GM15510 (cell line): Measurements from ENCODE around the gene HLA-DPA1.

Experiments
- POLR2A ChIP-seq: IDR thresholded peaks from 3 replicates; pipeline ENCODE4 v1.6.1; 2011; ENCODE audit warnings: borderline replicate concordance; ENCODE audit not compliant: insufficient read length; ENCODE audit errors: extremely low read depth

HLA-DPA1 gene

GRCh38 chr6:33103776-33104175, 30.3 kb upstream of the HLA-DPA1 start:
- no peak for TF ChIP-seq POLR2A

- TF ChIP-seq POLR2A: no peak
Observed at GRCh38 chr6:33095681-33096080, 22.2 kb upstream of the HLA-DPA1 start.

GRCh38 chr6:33093855-33094254, 20.4 kb upstream of the HLA-DPA1 start:
- no peak for TF ChIP-seq POLR2A

GRCh38 chr6:33092385-33092784, 18.9 kb upstream of the HLA-DPA1 start:
- no peak for TF ChIP-seq POLR2A

- no peak for TF ChIP-seq POLR2A
Observed at GRCh38 chr6:33091957-33092356, 18.5 kb upstream of the HLA-DPA1 start.

- TF ChIP-seq POLR2A: peak; percentile 28
Observed at GRCh38 chr6:33088931-33089620, 15.6 kb upstream of the HLA-DPA1 start.

GRCh38 chr6:33088258-33088930, 14.9 kb upstream of the HLA-DPA1 start:
- no peak for TF ChIP-seq POLR2A

GRCh38 chr6:33085627-33086026, 12.2 kb upstream of the HLA-DPA1 start:
- no peak for TF ChIP-seq POLR2A

GRCh38 chr6:33082702-33083101, 9.3 kb upstream of the HLA-DPA1 start:
- no peak for TF ChIP-seq POLR2A

- TF ChIP-seq POLR2A: peak; percentile 12
Observed at GRCh38 chr6:33081098-33081824, 7.8 kb upstream of the HLA-DPA1 start.

- TF ChIP-seq POLR2A: peak; percentile 19
Observed at GRCh38 chr6:33080127-33081089, 7.0 kb upstream of the HLA-DPA1 start.

GRCh38 chr6:33079580-33079979, 6.1 kb upstream of the HLA-DPA1 start:
- TF ChIP-seq POLR2A: no peak

GRCh38 chr6:33078919-33079521, 5.6 kb upstream of the HLA-DPA1 start:
- no peak for TF ChIP-seq POLR2A

GRCh38 chr6:33078442-33078841, 5.0 kb upstream of the HLA-DPA1 start:
- no peak for TF ChIP-seq POLR2A
